Fibroblast of peridontal ligament (primary cell): ENCODE results near the gene TBC1D7.
"Not testable (repeated sequence)": the region's sequence is repeated elsewhere in the genome, so short reads cannot be mapped to it uniquely, and the experiment has no call there.

Experiments
- DNase-seq: peaks from one replicate; pipeline ENCODE4 v3.0.0-alpha.2; 2010; ENCODE audit errors: extremely low read depth

The TBC1D7 gene

GRCh38 chr6:13355999-13356785 is 27.9 kb upstream of the TBC1D7 start:
- no peak for DNase-seq

- peak; percentile 95 for DNase-seq
Measured at GRCh38 chr6:13355043-13355945, 27.0 kb upstream of the TBC1D7 start.

GRCh38 chr6:13354331-13355042 is 26.1 kb upstream of the TBC1D7 start:
- DNase-seq: peak; percentile 61

DNA sequence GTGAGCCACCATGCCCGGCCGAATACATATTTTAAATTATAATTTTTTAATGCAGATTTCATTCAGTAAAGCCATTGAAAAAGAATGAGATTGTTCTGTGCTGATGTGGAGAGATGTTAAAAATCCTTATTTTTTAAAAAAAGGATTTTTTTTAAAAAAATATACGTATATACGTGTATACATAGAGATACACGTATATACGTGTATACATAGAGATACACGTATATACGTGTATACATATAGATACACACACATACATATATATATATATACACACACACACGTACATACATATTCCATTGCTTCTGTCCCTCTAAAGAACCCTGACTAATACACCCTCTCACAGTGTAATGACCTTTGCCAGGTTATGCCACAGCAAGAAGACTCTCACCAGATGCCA is 23.8 kb upstream of the TBC1D7 start:
- DNase-seq: no peak

DNA sequence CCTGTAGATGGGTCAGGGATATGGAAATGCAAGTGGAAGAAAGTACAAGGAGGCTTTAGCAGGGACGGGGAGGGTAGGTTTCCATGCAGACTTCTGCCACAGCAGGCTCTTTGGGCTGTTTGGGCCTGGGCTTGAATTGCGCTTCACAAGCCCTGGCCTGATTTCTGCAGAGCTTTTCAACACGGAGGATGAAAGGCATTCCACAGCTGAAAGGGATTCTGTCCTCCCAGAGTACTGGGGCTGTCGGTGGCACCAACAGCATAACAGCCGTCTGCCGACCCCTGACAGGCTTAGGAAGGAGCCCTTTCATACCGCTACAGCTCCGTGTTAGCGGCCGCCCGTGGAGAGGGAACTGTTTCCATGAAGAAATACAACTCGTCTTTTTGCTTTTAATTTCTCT is 22.9 kb upstream of the TBC1D7 start:
- no peak for DNase-seq

DNA sequence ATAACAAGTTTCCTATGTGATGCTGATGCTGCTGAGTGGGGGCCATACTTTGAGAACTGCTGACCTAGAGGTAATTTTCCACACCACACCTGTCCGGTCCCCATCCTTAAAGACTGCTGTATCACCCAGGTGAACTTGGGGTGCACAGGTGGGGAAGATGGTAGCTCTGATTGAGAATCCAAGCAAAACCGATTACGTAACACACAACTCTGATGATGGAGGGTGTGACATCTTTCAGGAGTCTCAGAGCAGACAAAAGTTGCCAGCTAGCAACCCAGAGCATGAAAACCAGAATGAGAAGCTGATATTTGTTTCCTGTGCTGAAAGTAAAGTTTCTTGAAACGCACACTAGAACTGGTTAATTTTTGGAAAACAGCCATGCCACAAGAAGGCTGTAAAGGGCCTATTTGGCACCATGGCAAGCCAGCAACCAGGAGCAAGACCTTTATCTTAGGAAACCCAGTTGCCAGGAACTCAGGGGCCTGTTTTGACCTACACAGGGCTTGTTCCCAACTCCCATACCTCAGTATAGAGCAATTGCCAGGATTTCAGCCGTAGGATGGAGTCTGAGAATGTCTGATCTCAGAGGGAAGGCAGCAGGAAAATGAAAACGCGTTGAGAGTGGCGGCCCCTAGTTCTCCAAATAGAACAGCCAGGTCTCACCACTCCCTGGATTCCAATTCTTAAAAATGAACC is 21.6 kb upstream of the TBC1D7 start:
- no peak for DNase-seq

- DNase-seq: no peak
Measured at GRCh38 chr6:13348334-13349113, 20.2 kb upstream of the TBC1D7 start.

- DNase-seq: no peak
Measured at GRCh38 chr6:13346245-13346644, 17.9 kb upstream of the TBC1D7 start.

DNA sequence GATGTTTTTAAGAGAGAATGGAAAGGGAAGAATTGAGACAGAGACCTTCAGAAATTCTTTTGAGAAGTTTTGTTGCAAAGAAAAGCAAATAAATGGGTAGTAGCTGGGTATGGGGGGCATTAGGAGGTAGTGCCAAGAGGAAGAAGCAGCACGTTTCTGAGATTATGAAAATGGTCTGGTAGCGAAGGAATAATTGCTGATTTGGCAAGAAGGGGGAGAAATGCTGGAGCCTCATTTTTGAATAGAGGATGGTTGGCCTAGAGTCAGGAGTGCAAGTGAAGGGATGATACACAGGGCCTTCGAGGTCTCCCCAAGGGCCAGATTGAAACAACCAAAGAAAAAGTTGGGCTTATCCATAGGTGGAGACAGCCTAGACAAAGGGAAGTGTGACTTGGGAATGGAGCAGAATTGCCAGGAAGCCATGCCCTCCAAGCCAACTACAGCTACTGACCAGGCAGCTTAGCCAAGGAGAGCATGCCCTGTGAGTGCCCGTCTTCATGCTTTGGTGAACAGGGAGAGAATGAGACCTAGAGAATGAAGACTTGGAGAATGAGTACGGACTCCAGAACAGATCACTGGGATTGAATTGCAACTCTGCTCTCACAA is 14.2 kb upstream of the TBC1D7 start:
- no peak for DNase-seq

GRCh38 chr6:13339863-13340630 is 11.7 kb upstream of the TBC1D7 start:
- DNase-seq: no peak

- DNase-seq: peak; percentile 66
Measured at GRCh38 chr6:13338038-13338437, 9.7 kb upstream of the TBC1D7 start.

- peak; percentile 99 for DNase-seq
Measured at GRCh38 chr6:13336553-13336952, 8.2 kb upstream of the TBC1D7 start.

- no peak for DNase-seq
Measured at GRCh38 chr6:13334953-13335352, 6.6 kb upstream of the TBC1D7 start.

DNA sequence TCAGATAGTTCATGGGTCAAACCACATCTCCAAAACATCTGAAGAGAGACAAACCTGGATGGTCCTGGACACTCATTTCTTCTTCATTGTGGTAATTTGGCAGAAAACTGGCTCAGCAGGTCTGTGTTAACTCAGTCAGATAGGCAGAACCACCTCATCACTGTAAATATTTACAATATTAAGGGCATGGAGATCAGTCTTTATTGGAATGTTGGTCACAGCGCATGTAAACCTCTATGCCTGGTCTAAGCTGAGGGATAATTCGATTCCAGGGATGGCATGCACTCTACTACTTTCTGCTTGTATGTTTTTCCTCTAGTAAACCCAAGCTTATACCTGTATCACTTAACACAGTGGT is 4.0 kb upstream of the TBC1D7 start:
- DNase-seq: no peak

- peak; percentile 51 for DNase-seq
Measured at GRCh38 chr6:13331516-13332348, 3.4 kb upstream of the TBC1D7 start.

DNA sequence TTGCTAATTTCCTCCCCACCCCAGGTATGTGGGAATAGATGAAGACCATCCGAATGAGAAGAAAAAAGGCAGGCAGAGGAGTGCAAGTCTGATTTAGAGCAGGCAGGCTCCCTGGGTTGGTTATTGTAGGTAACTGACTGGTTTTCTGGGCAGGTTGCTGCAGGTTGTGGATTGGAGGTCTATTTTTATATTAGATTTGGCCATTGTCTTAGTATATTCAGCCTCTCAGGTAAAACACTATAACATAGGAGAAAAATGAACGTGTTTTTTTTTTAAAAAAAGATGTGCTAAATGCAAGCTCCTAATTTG is 492 bp upstream of the TBC1D7 start:
- no peak for DNase-seq

GRCh38 chr6:13327691-13328075 is 654 bp downstream of the TBC1D7 start:
- DNase-seq: peak; percentile 9

DNA sequence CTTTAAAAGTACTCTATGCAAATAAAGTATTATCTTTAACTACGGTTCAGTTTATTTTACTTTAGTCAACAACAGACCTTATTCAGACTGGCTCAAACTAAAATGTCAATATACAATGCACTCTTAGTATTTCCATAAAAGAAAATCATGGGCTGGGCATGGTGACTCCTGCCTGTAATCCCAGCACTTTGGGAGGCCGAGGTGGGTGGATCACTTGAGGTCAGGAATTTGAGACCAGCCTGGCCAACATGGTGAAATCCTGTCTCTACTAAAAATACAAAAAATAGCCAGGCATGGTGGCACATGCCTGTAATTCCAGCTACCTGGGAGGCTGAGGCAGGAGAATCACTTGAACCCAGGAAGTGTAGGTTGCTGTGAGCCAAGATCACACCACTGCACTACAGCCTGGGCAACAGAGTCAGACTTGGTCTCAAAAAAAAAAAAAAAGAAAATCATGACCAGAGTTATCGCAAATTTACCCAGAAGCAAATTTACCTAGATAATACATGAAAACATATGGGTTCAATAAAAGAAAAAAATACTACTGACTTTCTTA is 2.2 kb downstream of the TBC1D7 start:
- DNase-seq: not testable (repeated sequence)
